ENCODE data around the gene SMG6.

GRCh38 chr17:2102931-2103809 is 200.4 kb downstream of the SMG6 start:
- TF ChIP-seq CTCF (IDR thresholded peaks at IDR 0.05; ENCODE audit: low read depth, low read length) (no peak), EZH2phosphoT487 (IDR thresholded peaks at IDR 0.05; ENCODE audit: low read depth) (no peak)
